NCI-H82 treated with DMSO at 0.1 percent for 48 hours (cell line): ENCODE results near the gene FOXN3.
A peak's percentile ranks its signal among the peaks of the same experiment; 100 is the strongest.
"Not testable (repeated sequence)": the region's sequence is repeated elsewhere in the genome, so short reads cannot be mapped to it uniquely, and the experiment has no call there.

Source experiments
- DNase-seq: peaks from one replicate; lab custom pipeline; 2025; ENCODE audit not compliant: unreplicated experiment; lab: John Stamatoyannopoulos, UW

The FOXN3 gene

GRCh38 chr14:89206389-89207031, 210.5 kb downstream of the FOXN3 start:
- DNase-seq, result no peak

DNA sequence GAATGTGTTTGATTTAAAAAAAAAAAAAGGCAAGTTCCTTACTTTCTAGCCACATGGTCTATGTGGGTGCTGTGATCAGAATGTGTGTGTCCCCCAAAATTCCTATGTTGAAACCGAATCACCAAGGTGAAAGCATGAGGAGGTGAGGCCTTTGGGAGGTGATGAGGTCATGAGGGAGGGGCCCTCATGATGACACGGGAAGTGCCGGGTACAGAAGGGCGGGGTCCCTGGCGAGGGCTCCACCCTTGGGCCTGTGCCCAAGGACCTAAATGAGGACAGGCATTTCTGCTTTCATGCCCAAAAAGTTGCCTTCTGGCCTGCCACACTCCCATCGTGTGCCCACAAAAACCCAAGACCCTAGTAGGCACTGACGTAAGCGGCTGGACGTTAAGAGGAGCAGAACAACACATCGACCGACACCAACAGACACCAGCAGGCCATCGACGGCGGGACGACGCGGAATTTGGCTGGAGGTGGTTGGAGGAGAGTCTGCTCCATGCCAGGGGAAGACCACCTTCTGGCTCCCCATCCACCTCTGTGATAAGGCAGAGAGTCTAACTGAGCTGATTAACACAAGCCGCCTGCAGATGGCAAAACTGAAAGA, 211.8 kb downstream of the FOXN3 start:
- no peak for DNase-seq

DNA sequence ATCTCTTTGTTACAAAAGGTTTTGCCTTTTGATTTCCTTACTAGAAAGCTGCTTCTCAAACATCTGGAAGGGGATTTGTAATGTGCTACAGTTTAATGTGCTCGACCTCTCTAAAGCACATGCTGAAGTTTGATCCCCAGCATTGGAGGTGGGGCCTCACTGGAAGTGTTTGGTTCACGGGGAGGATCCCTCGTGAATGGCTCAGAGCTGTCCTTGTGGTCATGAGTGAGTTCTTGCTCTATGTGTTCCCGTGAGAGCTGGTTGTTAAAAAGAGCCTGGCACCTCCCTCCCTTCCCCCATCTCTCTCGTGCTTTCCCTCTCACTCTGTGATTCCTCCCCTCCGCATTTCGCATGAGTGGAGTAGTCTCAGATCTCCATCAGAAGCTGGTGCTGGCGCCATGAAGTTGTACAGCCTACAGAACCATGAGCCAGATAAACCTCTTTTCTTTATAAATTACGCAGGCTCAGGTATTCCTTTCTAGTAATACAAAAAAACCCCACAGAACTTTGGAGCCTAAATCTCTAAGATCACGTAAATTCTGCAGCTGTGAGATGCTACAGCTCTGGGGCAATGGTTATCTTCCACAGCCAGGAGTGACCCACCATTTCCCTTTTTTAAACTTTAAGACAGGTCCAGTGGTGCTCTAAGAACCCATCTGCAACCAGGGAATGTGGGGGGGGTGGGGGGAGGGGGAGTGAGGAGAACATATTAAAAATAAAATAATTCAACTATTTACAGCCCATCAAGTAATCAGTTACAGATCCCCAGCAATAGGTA, 214.4 kb downstream of the FOXN3 start:
- DNase-seq, result no peak

DNA sequence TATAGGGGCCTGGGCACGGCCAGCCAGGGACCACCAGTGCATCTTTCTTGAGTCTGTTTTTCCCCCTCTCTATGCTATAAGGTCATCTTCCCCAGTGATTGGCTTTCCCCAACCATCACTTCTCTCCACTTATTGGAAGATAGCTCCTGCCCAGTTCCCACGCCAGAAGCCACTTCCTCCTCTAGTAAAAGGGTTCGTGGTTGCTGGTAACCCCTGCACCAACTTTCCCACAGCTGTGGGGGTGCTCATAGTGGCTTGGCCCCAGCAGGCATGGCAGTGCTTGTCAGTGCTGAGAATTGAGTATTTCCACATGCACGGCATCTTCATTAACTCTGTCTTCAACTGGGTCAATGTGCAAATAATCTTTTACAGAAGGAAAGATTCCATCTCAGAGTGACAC, 215.4 kb downstream of the FOXN3 start:
- DNase-seq, result no peak

- not testable (repeated sequence) for DNase-seq
Observed at GRCh38 chr14:89199357-89199756, 217.7 kb downstream of the FOXN3 start.

GRCh38 chr14:89198544-89199329, 218.3 kb downstream of the FOXN3 start:
- no peak for DNase-seq

DNA sequence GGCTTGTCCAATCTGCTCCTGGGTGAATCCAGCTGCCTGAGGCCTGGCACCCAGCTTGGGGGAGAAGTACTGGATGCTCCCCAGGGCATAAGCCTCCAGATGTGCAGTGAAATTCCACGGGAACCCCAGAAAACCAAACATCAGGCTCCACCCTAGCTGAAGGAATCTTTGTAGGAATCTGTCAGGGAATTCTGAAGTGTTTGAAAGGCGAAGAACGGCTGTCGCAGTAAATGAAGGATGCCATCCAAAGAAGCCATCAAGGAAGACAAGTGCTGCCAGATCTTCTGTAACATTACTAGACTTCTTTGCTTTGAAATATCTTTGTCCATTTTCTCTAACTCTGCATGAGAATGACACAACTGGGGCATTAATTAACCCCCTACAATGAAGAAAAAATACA, 219.4 kb downstream of the FOXN3 start:
- no peak for DNase-seq

DNA sequence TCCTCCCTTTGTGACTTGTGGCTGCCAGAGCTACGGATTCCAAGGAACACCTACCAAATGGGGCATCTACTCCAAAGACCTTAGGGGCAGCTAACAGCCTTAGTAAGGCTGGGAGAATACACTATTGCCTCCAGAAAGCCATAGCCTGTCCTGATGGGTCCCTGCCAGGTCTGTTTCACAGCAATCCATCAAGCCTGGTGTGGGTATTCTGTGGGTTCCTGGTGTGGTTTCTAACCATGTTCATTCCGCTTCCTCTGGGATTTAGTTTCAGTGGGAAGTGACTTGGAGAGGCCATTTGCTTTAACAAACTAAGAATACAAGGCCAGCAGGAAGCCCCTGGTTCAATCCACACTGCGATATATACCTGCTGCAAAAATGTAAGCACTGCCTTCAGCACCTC, 220.5 kb downstream of the FOXN3 start:
- DNase-seq, result no peak

DNA sequence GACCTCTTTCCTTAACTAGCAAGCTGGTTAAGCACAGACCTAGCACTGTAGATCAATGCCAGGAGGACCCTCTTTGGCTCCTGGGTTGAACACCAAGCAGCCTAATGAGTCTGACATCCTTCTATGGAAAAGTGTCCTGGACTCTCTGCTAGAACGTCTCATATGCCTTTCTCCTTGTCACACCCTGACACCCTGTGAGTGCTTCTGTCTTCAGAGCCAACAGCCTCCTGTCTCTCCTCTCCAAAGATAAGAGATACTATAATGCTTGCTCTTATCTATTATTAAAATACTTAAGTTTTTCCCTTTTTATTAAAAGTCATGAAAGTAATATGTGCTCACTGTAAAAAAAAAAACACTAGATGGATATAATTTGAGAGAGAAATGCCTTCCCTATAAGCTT, 222.7 kb downstream of the FOXN3 start:
- no peak for DNase-seq

- DNase-seq, result no peak
Observed at GRCh38 chr14:89190765-89191513, 226.1 kb downstream of the FOXN3 start.

DNA sequence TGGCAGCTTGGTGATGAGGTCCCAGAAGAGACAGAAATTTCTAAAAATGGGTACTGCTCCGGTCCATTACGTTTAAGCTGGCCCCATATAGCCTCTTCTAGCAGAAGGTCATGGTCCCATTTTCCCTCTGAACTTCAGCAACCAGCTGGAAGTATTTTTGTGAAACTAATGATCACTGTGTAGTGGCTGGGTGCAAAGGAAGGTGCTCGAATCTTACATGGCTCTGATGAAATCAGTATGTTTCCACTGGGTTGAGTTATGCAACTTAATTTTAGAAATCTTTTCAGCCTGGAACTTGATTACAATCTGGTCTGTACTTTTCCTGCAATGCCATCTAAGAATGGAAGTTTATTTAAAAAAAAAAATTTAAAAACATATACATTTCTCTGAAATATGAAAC, 228.5 kb downstream of the FOXN3 start:
- DNase-seq, result no peak

- DNase-seq, result no peak
Observed at GRCh38 chr14:89187501-89187900, 229.5 kb downstream of the FOXN3 start.

GRCh38 chr14:89186856-89187376, 230.1 kb downstream of the FOXN3 start:
- no peak for DNase-seq

- DNase-seq, result peak; percentile 47
Observed at GRCh38 chr14:89185919-89186855, 230.8 kb downstream of the FOXN3 start.

DNA sequence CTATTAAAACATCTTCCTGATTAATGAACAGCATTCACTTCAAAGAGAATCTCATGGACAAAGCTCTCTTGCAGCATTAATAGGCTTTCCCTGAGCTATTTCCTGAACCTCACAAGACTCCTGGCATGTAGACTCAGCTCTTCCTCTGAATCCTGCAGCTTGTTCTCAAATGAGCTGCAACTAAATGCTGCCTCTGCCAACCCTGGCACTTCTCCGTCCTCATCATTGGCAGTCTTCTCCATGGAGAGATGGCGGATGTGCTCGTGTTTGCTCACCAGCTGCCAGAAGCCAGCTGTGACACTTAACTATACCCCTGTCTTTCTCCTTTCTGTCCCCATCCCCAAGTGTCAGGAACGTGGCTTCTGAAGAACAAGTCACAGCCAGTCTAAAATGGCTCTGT, 232.1 kb downstream of the FOXN3 start:
- DNase-seq, result no peak

DNA sequence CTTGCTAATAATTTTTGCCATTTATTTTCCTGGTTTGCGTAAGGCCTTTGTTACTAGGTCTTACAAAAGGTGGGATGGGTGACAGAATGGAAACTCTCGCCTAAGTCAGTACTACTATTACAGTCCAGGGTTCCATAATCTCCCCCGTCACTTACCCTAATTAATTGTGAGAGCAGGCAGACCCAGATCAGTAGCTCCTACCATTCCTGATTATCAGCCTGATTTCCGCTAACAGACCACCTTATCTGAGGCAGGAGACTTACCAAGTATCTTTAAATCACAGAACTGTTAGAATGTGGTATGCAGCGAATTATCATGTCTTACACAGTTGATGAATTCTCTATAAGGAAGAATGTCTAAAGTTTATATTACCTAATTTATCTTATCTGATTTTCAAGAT, 234.7 kb downstream of the FOXN3 start:
- DNase-seq, result no peak

DNA sequence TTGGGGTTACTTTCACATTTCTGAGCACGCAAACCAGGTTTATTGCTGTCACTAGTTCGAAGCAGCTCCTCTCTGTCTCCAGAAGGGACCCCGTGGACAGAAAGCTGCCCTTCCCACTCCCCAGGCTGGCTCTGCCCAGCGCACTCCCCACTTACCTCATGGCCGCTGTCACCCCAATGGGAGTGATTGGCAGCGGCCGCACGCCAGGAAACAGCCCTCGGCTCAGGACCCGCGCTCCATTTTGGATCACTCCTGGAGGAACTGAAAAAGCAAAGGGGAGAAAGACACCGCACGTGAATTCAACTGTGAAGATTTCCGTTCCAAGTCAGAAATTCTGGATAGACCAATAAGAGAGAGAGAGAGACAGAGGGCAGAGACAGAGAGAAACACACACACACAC, 236.5 kb downstream of the FOXN3 start:
- no peak for DNase-seq

DNA sequence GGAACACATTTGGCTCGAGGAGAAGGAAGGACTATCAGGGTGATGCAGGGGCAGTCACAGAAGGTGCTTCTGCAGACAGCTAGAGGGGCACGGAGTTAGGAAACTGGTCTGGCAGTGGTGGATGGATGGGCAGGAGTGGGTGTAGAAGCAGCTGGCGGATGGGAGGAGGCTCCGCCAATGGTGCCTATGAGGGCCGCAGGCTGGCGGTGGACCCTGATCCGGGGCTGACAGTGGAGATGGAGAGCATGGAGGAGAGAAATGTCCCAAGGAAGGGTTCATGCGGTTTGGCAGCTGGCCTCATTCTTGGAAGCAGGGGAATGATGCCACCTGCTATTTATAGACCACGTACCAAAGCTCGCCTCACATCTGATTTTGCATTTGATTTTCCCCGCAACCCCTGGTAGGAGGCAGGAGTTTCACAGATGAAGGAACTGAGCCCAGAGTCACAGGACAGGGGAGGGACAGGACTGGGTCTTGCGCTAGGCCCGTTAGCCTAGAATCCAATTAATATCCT, 237.1 kb downstream of the FOXN3 start:
- DNase-seq, result peak; percentile 24

DNA sequence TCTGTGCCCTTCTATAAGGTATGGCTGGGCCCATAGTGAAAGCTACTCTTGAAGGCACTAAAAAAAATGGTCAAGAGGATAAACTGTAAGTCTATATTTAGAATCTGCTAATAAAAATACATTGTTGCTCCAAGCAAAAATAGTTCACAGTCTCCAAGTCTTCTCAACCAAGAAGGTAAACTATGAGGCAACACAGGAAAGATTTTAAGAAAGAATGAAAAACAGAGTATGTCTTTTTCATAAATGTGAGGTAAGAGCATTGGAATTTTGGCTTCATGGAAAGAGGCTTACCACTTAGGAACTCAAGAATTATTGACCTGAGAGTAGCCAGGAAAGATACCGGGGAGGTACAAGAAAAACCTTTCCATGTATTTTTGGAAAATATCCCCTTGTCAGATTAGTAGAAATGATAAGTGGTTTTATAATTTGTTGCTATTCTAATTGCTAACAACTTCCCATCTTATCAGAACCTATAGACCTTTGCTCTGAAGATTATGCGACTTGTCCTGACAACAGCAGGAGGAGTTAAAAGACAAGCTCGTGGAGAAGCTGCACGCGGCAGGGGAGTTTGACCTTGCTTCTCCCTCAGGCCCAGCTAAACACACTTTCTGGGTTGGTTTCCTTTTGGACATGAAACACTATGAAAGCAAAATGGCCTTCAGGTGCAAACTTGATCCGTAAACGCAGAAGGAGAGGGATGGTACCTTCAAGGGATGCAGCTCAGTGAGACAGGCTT, 238.1 kb downstream of the FOXN3 start:
- DNase-seq, result no peak
